Endothelial cell of umbilical vein (primary cell): ENCODE data around the gene SGCD. TPM values are rescaled to one million over a fixed set of nuclear protein-coding genes. Genes with fewer than 3 reads are reported as not detected.

ENCODE experiments used
- BruUV-seq: library from RNA; stranded (reverse); fragments of 400-500 nt; replicated peaks from 2 replicates; lab custom pipeline; 2021; lab: Mats Ljungman, UMichigan
- CTCF ChIA-PET: fragments of 300-600, 350-600 bp; sonication (Branson Sonifier 250); formaldehyde crosslinking; loops from one replicate; lab custom pipeline; 2021; ENCODE audit warnings: antibody characterized with exemption, inconsistent platforms; lab: Charles Lee
- POLR2A ChIA-PET: fragments of 300-600, 350-600 bp; sonication (Branson Sonifier 250); formaldehyde crosslinking; loops from one replicate; lab custom pipeline; 2021; ENCODE audit warnings: antibody characterized with exemption, inconsistent platforms; lab: Charles Lee
- DNase-seq: peaks from one replicate; pipeline ENCODE4 v3.0.0-alpha.2; 2011; ENCODE audit warnings: low read depth, low spot score
- FAIRE-seq: peaks from 2 replicates; lab custom pipeline; 2011; peaks lifted over from hg19 to GRCh38; lab: Jason Lieb, UNC
- H2AFZ ChIP-seq: 2 replicates; pipeline ENCODE4 v1.6.0; 2012; ENCODE audit warnings: low read depth, low read length, control low read depth, inconsistent platforms
- H3K27ac ChIP-seq: 2 replicates; pipeline ENCODE4 v1.5.1; 2011; ENCODE audit warnings: low read depth, mild to moderate bottlenecking, control low read depth, low read length, moderate library complexity; ENCODE audit not compliant: insufficient read depth
- H3K27me3 ChIP-seq, 2 experiments: 2 replicates each; pipeline versions ENCODE4 v1.6.0 to v1.6.1; 2011; ENCODE audit warnings: low read length in 2 of 2, mixed read lengths in 1 of 2; ENCODE audit not compliant: control insufficient read depth in 2 of 2, insufficient read depth in 2 of 2
- H3K36me3 ChIP-seq, 2 experiments: 2 replicates in 1 of 2; 3 replicates in 1 of 2; pipeline ENCODE4 v1.5.1; 2011; ENCODE audit warnings: low read length in 2 of 2, mild to moderate bottlenecking in 1 of 2, moderate library complexity in 1 of 2; ENCODE audit not compliant: control insufficient read depth in 2 of 2, insufficient read depth in 2 of 2; ENCODE audit errors: extremely low read depth in 1 of 2
- H3K4me1 ChIP-seq: 3 replicates; pipeline ENCODE4 v1.5.1; 2011; ENCODE audit warnings: mild to moderate bottlenecking, low read length; ENCODE audit not compliant: control insufficient read depth, insufficient read depth; ENCODE audit errors: extremely low read depth
- H3K4me2 ChIP-seq: 2 replicates; pipeline ENCODE4 v1.6.1; 2011; ENCODE audit warnings: low read length, control low read depth, mixed read lengths; ENCODE audit not compliant: insufficient read depth
- H3K4me3 ChIP-seq, 3 experiments: fragments of 200-600 bp in 1 of 3; sonication (generic), shearing (Covaris generic) in 1 of 3; replicated peaks in 1 of 3; 2 replicates each; pipeline ENCODE4 v1.5.1; 2011 to 2016; ENCODE audit warnings: control low read depth in 3 of 3, low read length in 3 of 3, mild to moderate bottlenecking in 2 of 3, inconsistent platforms in 1 of 3, low read depth in 1 of 3, moderate library complexity in 1 of 3; ENCODE audit not compliant: insufficient read depth in 1 of 3
- H3K79me2 ChIP-seq: 2 replicates; pipeline ENCODE4 v1.6.0; 2012; ENCODE audit warnings: low read length, inconsistent platforms; ENCODE audit not compliant: control insufficient read depth, insufficient read depth
- H3K9ac ChIP-seq: replicated peaks from 2 replicates; pipeline ENCODE3; 2011; ENCODE audit warnings: low read length, control low read depth; ENCODE audit not compliant: insufficient read depth; ENCODE audit errors: extremely low read depth
- H3K9me1 ChIP-seq: replicated peaks from 3 replicates; pipeline ENCODE4 v1.6.0; 2011; ENCODE audit warnings: mild to moderate bottlenecking, low read length; ENCODE audit not compliant: control insufficient read depth, insufficient read depth; ENCODE audit errors: extremely low read depth
- H3K9me3 ChIP-seq: replicated peaks from 2 replicates; pipeline ENCODE4 v1.5.1; 2012; ENCODE audit warnings: low read length, inconsistent platforms; ENCODE audit not compliant: control insufficient read depth, insufficient read depth
- H4K20me1 ChIP-seq: replicated peaks from 2 replicates; pipeline ENCODE3; 2011; ENCODE audit warnings: mild to moderate bottlenecking, low read length; ENCODE audit not compliant: control insufficient read depth, insufficient read depth; ENCODE audit errors: extremely low read depth
- CTCF ChIP-seq, 2 donors: IDR thresholded peaks; 1 replicate in 1 of 2; 2 replicates in 1 of 2; pipeline ENCODE4 v1.5.1; 2011; ENCODE audit warnings: low read length in 2 of 2, mild to moderate bottlenecking in 2 of 2, moderate library complexity in 2 of 2, control low read depth in 1 of 2, inconsistent platforms in 1 of 2, low read depth in 1 of 2; ENCODE audit not compliant: insufficient read depth in 1 of 2; ENCODE audit errors: extremely low read depth in 1 of 2
- EZH2 ChIP-seq: IDR thresholded peaks from 2 replicates; pipeline ENCODE4 v1.6.1; 2012; ENCODE audit warnings: borderline replicate concordance, low read depth, mild to moderate bottlenecking, moderate library complexity, low read length, inconsistent platforms; ENCODE audit not compliant: severe bottlenecking
- FOS ChIP-seq: IDR thresholded peaks from 2 replicates; pipeline ENCODE4 v1.6.1; 2011; ENCODE audit warnings: mild to moderate bottlenecking, low read length, moderate library complexity, borderline replicate concordance; ENCODE audit not compliant: insufficient read depth
- GATA2 ChIP-seq: IDR thresholded peaks from 2 replicates; pipeline ENCODE4 v1.7.0; 2011; ENCODE audit warnings: low read depth, mild to moderate bottlenecking, moderate library complexity, mixed read lengths, low read length; ENCODE audit not compliant: insufficient read length, insufficient read depth
- JUN ChIP-seq: IDR thresholded peaks from 2 replicates; pipeline ENCODE4 v1.6.1; 2011; ENCODE audit warnings: borderline replicate concordance, low read depth; ENCODE audit not compliant: insufficient read length, insufficient read depth
- MAX ChIP-seq: IDR thresholded peaks from 2 replicates; pipeline ENCODE4 v1.6.1; 2011; ENCODE audit not compliant: insufficient read depth, insufficient read length
- MYC ChIP-seq: IDR thresholded peaks from one replicate; pipeline ENCODE4 v1.6.1; 2011; ENCODE audit warnings: mild to moderate bottlenecking, low read depth, low read length
- POLR2A ChIP-seq: IDR thresholded peaks from 2 replicates; pipeline ENCODE4 v1.6.1; 2012; ENCODE audit warnings: low read depth, mild to moderate bottlenecking, control low read depth, low read length
- POLR2AphosphoS5 ChIP-seq: IDR thresholded peaks from 2 replicates; pipeline ENCODE4 v1.6.1; 2012; ENCODE audit warnings: low read depth, mild to moderate bottlenecking, control low read depth, low read length, moderate library complexity; ENCODE audit not compliant: insufficient read depth
- dilution Hi-C: fragments of 300-500 bp; cut with MboI; formaldehyde crosslinking; loops from one replicate; pipeline ENCODE4 v1.15.0; 2019; ENCODE audit warnings: low sequenced_read_pairs; ENCODE audit not compliant: extremely low pct_ligation_motif_present
- intact Hi-C: fragments of 100-400 bp; cut with micrococcal nuclease; formaldehyde crosslinking; loops from one replicate; pipeline ENCODE4 v1.10.0; 2022
- polyA plus RNA-seq, 4 experiments: library from polyadenylated mRNA; depleted of rRNA in 3 of 4; stranded (reverse) in 3 of 4; unstranded in 1 of 4; fragments of >200 nt; gene quantifications; 2 replicates each; pipeline versions ENCODE4 v1.2.1 to v1.2.3, GENCODE V29; 2011 to 2012; ENCODE audit warnings: missing spikeins in 1 of 4
- total RNA-seq: library from RNA; stranded (reverse); gene quantifications from 2 replicates; pipeline ENCODE4 v1.2.3, GENCODE V29; 2021

The SGCD gene
- total and polyA plus RNA-seq, 2 donors (not counting 3 experiments of a cell fraction or from before 2014, with no cell fraction given), result not detected

GRCh38 chr5:156735477-156735876 is 408.5 kb downstream of the SGCD start:
- Histone ChIP-seq H3K9ac (no peak overlapping the region), H4K20me1 (no peaks in the 10 kb centered on the region), H3K4me2 (no peak overlapping the region), H3K9me1 (no peaks in the 10 kb centered on the region), H3K27me3 (no peaks in the 10 kb centered on the region), H3K4me1 (no peaks in the 10 kb centered on the region), H3K9me3 (no peaks in the 10 kb centered on the region), H2AFZ (no peak overlapping the region), H3K36me3 (no peaks in the 10 kb centered on the region), H3K4me3 (no peak overlapping the region), H3K79me2 (no peaks in the 10 kb centered on the region), H3K27ac (no peak overlapping the region)
- CTCF ChIA-PET, result no interaction called here
- intact Hi-C loops, result no loop called here
- DNase-seq, result no peak
- no peak for FAIRE-seq
- dilution Hi-C loops, result no loop called here
- no TSS peak for BruUV-seq
- POLR2A ChIA-PET, result no interaction called here
- no peak for TF ChIP-seq MYC
- no peak for TF ChIP-seq JUN
- TF ChIP-seq MAX, result no peak
- TF ChIP-seq CTCF (IDR thresholded peaks at IDR 0.05; ENCODE audit: extremely low read depth in 1 of 2, insufficient read depth in 1 of 2, low read depth in 1 of 2, low read length in 2 of 2), result no peak
- no peak for TF ChIP-seq GATA2
- no peak for TF ChIP-seq POLR2A
- TF ChIP-seq FOS, result no peak
- no peak for TF ChIP-seq POLR2AphosphoS5
- TF ChIP-seq EZH2, result no peak
